ENCODE data around the gene GSC2. TPM values are rescaled to one million over a fixed set of nuclear protein-coding genes. Genes with fewer than 3 reads are reported as not detected.
A peak's percentile ranks its signal among the peaks of the same experiment; 100 is the strongest.

The GSC2 gene
- total and polyA plus RNA-seq, 11 donors, result not detected

GRCh38 chr22:19134874-19135273 is 15.2 kb downstream of the GSC2 start:
- no peak overlapping the region for H3K27ac ChIP-seq
- 90 to 96% (median 92%) methylated on average over 18 of the region's 18 CpGs for WGBS, 4 donors
- H3K9me3 ChIP-seq, result no peaks in the 10 kb centered on the region
- no peak for DNase-seq
- intact Hi-C loops (cut with DNase I), result no loop called here
- no peak for ATAC-seq
- no peaks in the 10 kb centered on the region for H3K27me3 ChIP-seq
- H3K4me3 ChIP-seq, result no peak overlapping the region
- no peaks in the 10 kb centered on the region for H3K4me1 ChIP-seq
- no peak for TF ChIP-seq POLR2A (IDR thresholded peaks at IDR 0.05)
- no peak for TF ChIP-seq CTCF (IDR thresholded peaks at IDR 0.05)
- H3K36me3 ChIP-seq, result peaks cover 0 to 79% (median 70%) of the 10 kb centered on the region in 9 donors

- peaks cover 0 to 74% (median 64%) of the 10 kb centered on the region in 9 donors for H3K36me3 ChIP-seq
- DNase-seq (peak in 1 of 5 donors; percentile 60), ATAC-seq (no peak)
- no peaks in the 10 kb centered on the region for H3K27me3 ChIP-seq
- H3K4me1 ChIP-seq, result no peaks in the 10 kb centered on the region
- 93 to 97% (median 94%) methylated on average over 21 of the region's 21 CpGs for WGBS, 4 donors
- intact Hi-C loops (cut with DNase I), result no loop called here
- H3K4me3 ChIP-seq, result no peak overlapping the region
- no peak for TF ChIP-seq POLR2A (IDR thresholded peaks at IDR 0.05)
- TF ChIP-seq CTCF (IDR thresholded peaks at IDR 0.05), result no peak
- H3K9me3 ChIP-seq, result no peaks in the 10 kb centered on the region
- H3K27ac ChIP-seq, result no peak overlapping the region
Observed at GRCh38 chr22:19134176-19134831, 15.8 kb downstream of the GSC2 start.

GRCh38 chr22:19133561-19133960 is 16.5 kb downstream of the GSC2 start:
- 93 to 97% (median 96%) methylated on average over 12 to 13 of the region's 13 CpGs for WGBS, 4 donors
- ATAC-seq, result no peak
- H3K36me3 ChIP-seq, result peaks cover 0 to 66% (median 57%) of the 10 kb centered on the region in 9 donors
- H3K4me3 ChIP-seq, result no peak overlapping the region
- H3K9me3 ChIP-seq, result no peaks in the 10 kb centered on the region
- no peaks in the 10 kb centered on the region for H3K27me3 ChIP-seq
- peak in 1 of 5 donors; percentile 33 for DNase-seq
- no peak overlapping the region for H3K27ac ChIP-seq
- H3K4me1 ChIP-seq, result no peaks in the 10 kb centered on the region
- intact Hi-C loops (cut with DNase I), result no loop called here
- TF ChIP-seq CTCF (IDR thresholded peaks at IDR 0.05), result no peak
- no peak for TF ChIP-seq POLR2A (IDR thresholded peaks at IDR 0.05)

GRCh38 chr22:19132693-19133400 is 17.2 kb downstream of the GSC2 start:
- no peaks in the 10 kb centered on the region for H3K4me1 ChIP-seq
- no peak for ATAC-seq
- intact Hi-C loops (cut with DNase I), result no loop called here
- 88 to 90% (median 89%) methylated on average over 8 to 9 of the region's 9 CpGs for WGBS, 4 donors
- no peak overlapping the region for H3K4me3 ChIP-seq
- H3K9me3 ChIP-seq, result no peaks in the 10 kb centered on the region
- no peak overlapping the region for H3K27ac ChIP-seq
- peaks cover 0 to 59% (median 49%) of the 10 kb centered on the region in 9 donors for H3K36me3 ChIP-seq
- peak in 2 of 5 donors; percentile 6 to 42 for DNase-seq
- no peaks in the 10 kb centered on the region for H3K27me3 ChIP-seq
- TF ChIP-seq CTCF (IDR thresholded peaks at IDR 0.05) (no peak), POLR2A (IDR thresholded peaks at IDR 0.05) (no peak)

All from heart left ventricle (tissue), 16 donors.